Endothelial cell of umbilical vein (primary cell): ENCODE results near the gene CKS2.

Experiments
- CTCF ChIP-seq, 2 donors: IDR thresholded peaks; 1 replicate in 1 of 2; 2 replicates in 1 of 2; pipeline ENCODE4 v1.5.1; 2011; ENCODE audit warnings: low read length in 2 of 2, mild to moderate bottlenecking in 2 of 2, moderate library complexity in 2 of 2, control low read depth in 1 of 2, inconsistent platforms in 1 of 2, low read depth in 1 of 2; ENCODE audit not compliant: insufficient read depth in 1 of 2; ENCODE audit errors: extremely low read depth in 1 of 2
- EZH2 ChIP-seq: IDR thresholded peaks from 2 replicates; pipeline ENCODE4 v1.6.1; 2012; ENCODE audit warnings: borderline replicate concordance, low read depth, mild to moderate bottlenecking, moderate library complexity, low read length, inconsistent platforms; ENCODE audit not compliant: severe bottlenecking
- JUN ChIP-seq: IDR thresholded peaks from 2 replicates; pipeline ENCODE4 v1.6.1; 2011; ENCODE audit warnings: borderline replicate concordance, low read depth; ENCODE audit not compliant: insufficient read length, insufficient read depth
- POLR2A ChIP-seq: IDR thresholded peaks from 2 replicates; pipeline ENCODE4 v1.6.1; 2012; ENCODE audit warnings: low read depth, mild to moderate bottlenecking, control low read depth, low read length
- POLR2AphosphoS5 ChIP-seq: IDR thresholded peaks from 2 replicates; pipeline ENCODE4 v1.6.1; 2012; ENCODE audit warnings: low read depth, mild to moderate bottlenecking, control low read depth, low read length, moderate library complexity; ENCODE audit not compliant: insufficient read depth

GRCh38 chr9:89353989-89354388 is 43.0 kb downstream of the CKS2 start:
- TF ChIP-seq POLR2A = no peak
- TF ChIP-seq EZH2 = no peak
- no peak for TF ChIP-seq CTCF (IDR thresholded peaks at IDR 0.05; ENCODE audit: extremely low read depth in 1 of 2, insufficient read depth in 1 of 2, low read depth in 1 of 2, low read length in 2 of 2)
- no peak for TF ChIP-seq POLR2AphosphoS5
- TF ChIP-seq JUN = no peak
